ENCODE results near the gene OR2D2. TPM values are rescaled to one million over a fixed set of nuclear protein-coding genes. Genes with fewer than 3 reads are reported as not detected.

The OR2D2 gene
- total RNA-seq, 1 experiment from 2014 or later = 0.20 TPM

DNA sequence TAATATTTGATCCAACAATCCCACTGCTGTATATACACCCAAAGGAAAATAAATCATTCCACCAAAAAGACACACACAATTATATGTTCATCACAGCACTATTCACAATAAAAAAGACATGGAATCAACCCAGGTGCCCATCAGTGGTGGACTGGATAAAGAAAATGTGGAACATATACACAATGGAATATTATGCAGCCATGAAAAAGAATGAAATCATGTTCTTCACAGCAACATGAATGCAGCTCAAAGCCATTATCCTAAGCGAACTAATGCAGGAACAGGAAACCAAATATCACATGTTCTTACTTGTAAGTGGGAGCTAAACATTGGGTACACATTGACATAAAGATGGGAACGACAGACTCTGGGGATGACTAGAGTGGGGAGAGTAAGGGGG is 27.4 kb upstream of the OR2D2 start:
- TF ChIP-seq CEBPB (IDR thresholded peaks at IDR 0.05; ENCODE audit: low read depth) (no peak), TCF7L2 (IDR thresholded peaks at IDR 0.05; ENCODE audit: borderline replicate concordance, extremely low read depth, insufficient read depth, insufficient read length) (no peak), SP1 (IDR thresholded peaks at IDR 0.05; ENCODE audit: low read depth) (no peak), EZH2phosphoT487 (IDR thresholded peaks at IDR 0.05; ENCODE audit: borderline replicate concordance) (no peak), FOSL1 (IDR thresholded peaks at IDR 0.05; ENCODE audit: low read depth) (no peak), EZH2 (IDR thresholded peaks at IDR 0.05) (no peak), YY1 (IDR thresholded peaks at IDR 0.05; ENCODE audit: extremely low read depth, insufficient replicate concordance, low read depth, low read length) (no peak), ZFX (IDR thresholded peaks at IDR 0.05) (no peak)
- TF ChIP-seq, protein P1, sequence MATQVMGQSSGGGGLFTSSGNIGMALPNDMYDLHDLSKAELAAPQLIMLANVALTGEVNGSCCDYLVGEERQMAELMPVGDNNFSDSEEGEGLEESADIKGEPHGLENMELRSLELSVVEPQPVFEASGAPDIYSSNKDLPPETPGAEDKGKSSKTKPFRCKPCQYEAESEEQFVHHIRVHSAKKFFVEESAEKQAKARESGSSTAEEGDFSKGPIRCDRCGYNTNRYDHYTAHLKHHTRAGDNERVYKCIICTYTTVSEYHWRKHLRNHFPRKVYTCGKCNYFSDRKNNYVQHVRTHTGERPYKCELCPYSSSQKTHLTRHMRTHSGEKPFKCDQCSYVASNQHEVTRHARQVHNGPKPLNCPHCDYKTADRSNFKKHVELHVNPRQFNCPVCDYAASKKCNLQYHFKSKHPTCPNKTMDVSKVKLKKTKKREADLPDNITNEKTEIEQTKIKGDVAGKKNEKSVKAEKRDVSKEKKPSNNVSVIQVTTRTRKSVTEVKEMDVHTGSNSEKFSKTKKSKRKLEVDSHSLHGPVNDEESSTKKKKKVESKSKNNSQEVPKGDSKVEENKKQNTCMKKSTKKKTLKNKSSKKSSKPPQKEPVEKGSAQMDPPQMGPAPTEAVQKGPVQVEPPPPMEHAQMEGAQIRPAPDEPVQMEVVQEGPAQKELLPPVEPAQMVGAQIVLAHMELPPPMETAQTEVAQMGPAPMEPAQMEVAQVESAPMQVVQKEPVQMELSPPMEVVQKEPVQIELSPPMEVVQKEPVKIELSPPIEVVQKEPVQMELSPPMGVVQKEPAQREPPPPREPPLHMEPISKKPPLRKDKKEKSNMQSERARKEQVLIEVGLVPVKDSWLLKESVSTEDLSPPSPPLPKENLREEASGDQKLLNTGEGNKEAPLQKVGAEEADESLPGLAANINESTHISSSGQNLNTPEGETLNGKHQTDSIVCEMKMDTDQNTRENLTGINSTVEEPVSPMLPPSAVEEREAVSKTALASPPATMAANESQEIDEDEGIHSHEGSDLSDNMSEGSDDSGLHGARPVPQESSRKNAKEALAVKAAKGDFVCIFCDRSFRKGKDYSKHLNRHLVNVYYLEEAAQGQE (IDR thresholded peaks at IDR 0.05; ENCODE audit: low read depth) = no peak
- TF ChIP-seq, protein P2, sequence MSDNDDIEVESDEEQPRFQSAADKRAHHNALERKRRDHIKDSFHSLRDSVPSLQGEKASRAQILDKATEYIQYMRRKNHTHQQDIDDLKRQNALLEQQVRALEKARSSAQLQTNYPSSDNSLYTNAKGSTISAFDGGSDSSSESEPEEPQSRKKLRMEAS (IDR thresholded peaks at IDR 0.05) = no peak
- DNase-seq (ENCODE audit: low read depth, low spot score) (no peak), ATAC-seq (no peak)
- ChIA-PET RAD21 (ENCODE audit: low non-redundant PET in 1 of 2, low total read pairs in 2 of 2, uncharacterized antibody in 2 of 2, unreplicated experiment in 2 of 2) (no interaction called here), POLR2A (no interaction called here), CTCF (interaction anchor here (0.7 kb wide), 1 partner anchor 10 kb away, joined by 3 read pairs; no protein-coding TSS in a partner anchor)
- H3K79me2 ChIP-seq (ENCODE audit: insufficient read depth, low read length) = no peaks in the 10 kb centered on the region
- intact Hi-C loops (cut with micrococcal nuclease) = no loop called here
- BruUV-seq (replicated peaks) = no TSS peak
- H3K4me3 ChIP-seq (replicated peaks in 1 of 2; ENCODE audit: low read depth in 1 of 2, low read length in 2 of 2) = no peak overlapping the region
- H3K9me3 ChIP-seq (ENCODE audit: control insufficient read depth in 1 of 2, insufficient read depth in 1 of 2, low read depth in 1 of 2, low read length in 2 of 2) = no peaks in the 10 kb centered on the region
- no peak overlapping the region for H2AFZ ChIP-seq (ENCODE audit: low read depth, low read length, poor library complexity, severe bottlenecking)
- H3K4me2 ChIP-seq (ENCODE audit: low read length) = no peak overlapping the region
- no peak overlapping the region for H3K27ac ChIP-seq (ENCODE audit: low read depth, low read length)
- H3K9ac ChIP-seq (ENCODE audit: low read length) = no peak overlapping the region
- H3K9me2 ChIP-seq (ENCODE audit: insufficient read depth) = no peaks in the 10 kb centered on the region
- H3K27me3 ChIP-seq (ENCODE audit: insufficient read depth, low read length) = no peaks in the 10 kb centered on the region; the same call in 1 of the 2 replicates
- H3K4me1 ChIP-seq (ENCODE audit: control insufficient read depth in 1 of 2, insufficient read depth in 2 of 2, low read length in 2 of 2) = no peaks in the 10 kb centered on the region
- no peaks in the 10 kb centered on the region for H3K36me3 ChIP-seq (ENCODE audit: control insufficient read depth in 1 of 2, insufficient read depth in 2 of 2, low read length in 2 of 2)
- no peaks in the 10 kb centered on the region for H4K20me1 ChIP-seq (ENCODE audit: insufficient read depth)

All from HCT116 (cell line).